ENCODE results near the gene RASSF5. TPM values are rescaled to one million over a fixed set of nuclear protein-coding genes. Genes with fewer than 3 reads are reported as not detected.

RASSF5 gene
- total RNA-seq, 1 experiment from 2014 or later = 2.1 TPM

GRCh38 chr1:206500046-206500445, 7.3 kb upstream of the RASSF5 start:
- H3K4me3 Mint-ChIP-seq = no peak overlapping the region
- peaks cover 18% of the 10 kb centered on the region for H3K27me3 Mint-ChIP-seq (ENCODE audit: low read depth)
- no peaks in the 10 kb centered on the region for H3K9me3 Mint-ChIP-seq
- POLR2A ChIA-PET = no interaction called here
- no peak for ATAC-seq
- no peak overlapping the region for H3K27ac Mint-ChIP-seq
- peaks cover 11% of the 10 kb centered on the region; the same call in 1 of the 2 replicates for H3K4me1 Mint-ChIP-seq
- no peak for DNase-seq (ENCODE audit: low spot score)
- CTCF ChIA-PET = interaction anchor here (0.8 to 4.7 kb wide), 4 partner anchors 10 to 164 kb away, joined by 3 to 30 read pairs (median 6); partner anchors contain the start of gene EIF2D
- no peaks in the 10 kb centered on the region for H3K36me3 Mint-ChIP-seq
- TF ChIP-seq PRDM15 (CRISPR knock-in tag; IDR thresholded peaks at IDR 0.05) (no peak), CDX4 (CRISPR knock-in tag; IDR thresholded peaks at IDR 0.05; ENCODE audit: borderline replicate concordance) (no peak), FOXK1 (CRISPR knock-in tag; IDR thresholded peaks at IDR 0.05) (no peak), FOXP4 (CRISPR knock-in tag; IDR thresholded peaks at IDR 0.05) (no peak), NFE2L1 (CRISPR knock-in tag; IDR thresholded peaks at IDR 0.05) (no peak), CTCF (IDR thresholded peaks at IDR 0.05) (no peak), ZNF416 (CRISPR knock-in tag; IDR thresholded peaks at IDR 0.05) (no peak), IRF2 (CRISPR knock-in tag; IDR thresholded peaks at IDR 0.05; ENCODE audit: borderline replicate concordance, low read depth) (no peak), ZBTB21 (CRISPR knock-in tag; IDR thresholded peaks at IDR 0.05; ENCODE audit: borderline replicate concordance) (no peak), NR1H2 (CRISPR knock-in tag; IDR thresholded peaks at IDR 0.05) (no peak), ERG (CRISPR knock-in tag; IDR thresholded peaks at IDR 0.05) (no peak), SMAD4 (CRISPR knock-in tag; IDR thresholded peaks at IDR 0.05) (no peak), ZNF396 (CRISPR knock-in tag; IDR thresholded peaks at IDR 0.05; ENCODE audit: borderline replicate concordance) (no peak), CBFB (CRISPR knock-in tag; IDR thresholded peaks at IDR 0.05; ENCODE audit: low read depth) (no peak), ATF6 (CRISPR knock-in tag; IDR thresholded peaks at IDR 0.05) (no peak)

All from WTC11 (cell line).